K562 (cell line): ENCODE results near the gene PRRT1. TPM values are rescaled to one million over a fixed set of nuclear protein-coding genes. Genes with fewer than 3 reads are reported as not detected.

Experiments used
- BMI1 ChIP-seq: fragments of 150-350 bp; IDR thresholded peaks from 2 replicates; pipeline ENCODE4 v1.6.1; 2014; ENCODE audit warnings: low read length
- ERF ChIP-seq: fragments of 450-650 bp; formaldehyde crosslinking; IDR thresholded peaks from 2 replicates; pipeline ENCODE4 v1.4.0; 2020; ENCODE audit warnings: mild to moderate bottlenecking, mixed read lengths
- ESRRB ChIP-seq: fragments of 250-450 bp; sonication (Bioruptor Pico); IDR thresholded peaks from 2 replicates; pipeline ENCODE4 v1.5.0; 2020; ENCODE audit warnings: mild to moderate bottlenecking, moderate library complexity, borderline replicate concordance
- FOS ChIP-seq: IDR thresholded peaks from 3 replicates; pipeline ENCODE4 v1.6.1; 2011; ENCODE audit not compliant: insufficient read length; ENCODE audit errors: extremely low read depth
- FOXJ2 ChIP-seq: fragments of 200-800 bp; sonication (Bioruptor generic); IDR thresholded peaks from 2 replicates; pipeline ENCODE4 v1.6.1; 2016; ENCODE audit warnings: missing genetic modification characterization, missing compliant biosample characterization
- GABPB2 ChIP-seq: fragments of 250-450 bp; sonication (Bioruptor Pico); conservative IDR thresholded peaks from 2 replicates; pipeline ENCODE4 v1.5.1; 2021; ENCODE audit warnings: mild to moderate bottlenecking
- ILK ChIP-seq: fragments of 450-650 bp; IDR thresholded peaks from 2 replicates; pipeline ENCODE4 v1.6.1; 2016; ENCODE audit warnings: missing genetic modification characterization, low read depth, mild to moderate bottlenecking, missing compliant biosample characterization, moderate library complexity, borderline replicate concordance
- KLF16 ChIP-seq: IDR thresholded peaks from 2 replicates; pipeline ENCODE4 v1.6.1; 2016; ENCODE audit warnings: antibody characterized with exemption
- MAFK ChIP-seq: IDR thresholded peaks from 2 replicates; pipeline ENCODE4 v1.6.1; 2011; ENCODE audit warnings: low read length, improper control_type of control experiment
- MBD2 ChIP-seq: sonication (generic); IDR thresholded peaks from 2 replicates; pipeline ENCODE4 v1.6.1; 2016; ENCODE audit warnings: low read depth, borderline replicate concordance
- PCBP2 ChIP-seq: fragments of 200-400 bp; formaldehyde crosslinking; IDR thresholded peaks from 2 replicates; pipeline ENCODE4 v1.6.1; 2018; ENCODE audit warnings: low read length, low read depth, mild to moderate bottlenecking, moderate library complexity; ENCODE audit not compliant: poor library complexity, severe bottlenecking
- ZFP1 ChIP-seq: fragments of 450-650 bp; formaldehyde crosslinking; IDR thresholded peaks from 2 replicates; pipeline ENCODE4 v1.4.0; 2020; ENCODE audit warnings: mild to moderate bottlenecking, mixed read lengths
- ZKSCAN1 ChIP-seq: fragments of 150-350 bp; IDR thresholded peaks from 2 replicates; pipeline ENCODE4 v1.6.1; 2016; ENCODE audit warnings: low read depth, low read length
- ZNF232 ChIP-seq: sonication (generic); formaldehyde crosslinking; IDR thresholded peaks from 2 replicates; pipeline ENCODE4 v1.8.0; 2022; ENCODE audit warnings: mild to moderate bottlenecking, missing genetic modification reagents
- ZNF668 ChIP-seq: fragments of 250-450 bp; sonication (Bioruptor Pico); IDR thresholded peaks from 2 replicates; pipeline ENCODE4 v1.8.0; 2022; ENCODE audit warnings: mild to moderate bottlenecking, inconsistent platforms
- ZNF77 ChIP-seq: fragments of 250-450 bp; sonication (Bioruptor Pico); IDR thresholded peaks from 2 replicates; pipeline ENCODE4 v1.5.0; 2020
- ZNF830 ChIP-seq: fragments of 250-450 bp; sonication (Bioruptor Pico); IDR thresholded peaks from 2 replicates; pipeline ENCODE4 v1.5.0; 2021; ENCODE audit warnings: mild to moderate bottlenecking
- polyA plus RNA-seq, 8 experiments: library from polyadenylated mRNA; depleted of rRNA in 4 of 8; stranded (reverse) in 5 of 8; unstranded in 3 of 8; fragments of >200 nt; fragmentation: Nextera tagmentation in 2 of 8; fragmentation: Illumina TruSeq in 1 of 8; extraction: Ambion mirVana in 2 of 8; extraction: Trizol in 1 of 8; gene quantifications; 2 replicates each; pipeline versions ENCODE4 v1.2.1 to v1.2.3, GENCODE V29; 2011 to 2014; ENCODE audit warnings: inconsistent platforms in 1 of 8, missing spikeins in 1 of 8
- total RNA-seq, 7 experiments: library from RNA; depleted of rRNA in 6 of 7; stranded (reverse); fragments of >200 nt in 6 of 7; fragmentation: Illumina TruSeq in 2 of 7; extraction: Trizol in 2 of 7; gene quantifications; 2 replicates each; pipeline versions ENCODE4 v1.2.1 to v1.2.3, GENCODE V29; 2011 to 2021; ENCODE audit warnings: low replicate concordance in 1 of 7
- TF ChIP-seq, protein P1 (sequence below): fragments of 200-800 bp; sonication (Bioruptor generic); IDR thresholded peaks from 2 replicates; pipeline ENCODE4 v1.6.1; 2017; ENCODE audit warnings: missing genetic modification characterization, missing compliant biosample characterization
- TF ChIP-seq, protein P2 (sequence below), 2 experiments: IDR thresholded peaks; 2 replicates each; pipeline ENCODE4 v1.6.1; 2011; ENCODE audit warnings: borderline replicate concordance in 1 of 2, control low read depth in 1 of 2, low read depth in 1 of 2, low read length in 1 of 2, mild to moderate bottlenecking in 1 of 2, mixed read lengths in 1 of 2, moderate library complexity in 1 of 2; ENCODE audit not compliant: insufficient read depth in 1 of 2, insufficient read length in 1 of 2, poor library complexity in 1 of 2, severe bottlenecking in 1 of 2; ENCODE audit errors: extremely low read depth in 1 of 2
- TF ChIP-seq, protein P3 (sequence below): fragments of 250-450 bp; sonication (Bioruptor Pico); IDR thresholded peaks from 2 replicates; pipeline ENCODE4 v1.4.0; 2020
- TF ChIP-seq, protein P4 (sequence below): fragments of 250-450 bp; sonication (Bioruptor Pico); IDR thresholded peaks from 2 replicates; pipeline ENCODE4 v1.9.0; 2021; ENCODE audit warnings: mild to moderate bottlenecking, inconsistent platforms

PRRT1 gene
- total and polyA plus RNA-seq, 9 of the 15 experiments (the other 6 are each of a cell fraction or from before 2014, with no cell fraction given), result 0.14 to 3.5 (median 0.41) TPM

DNA sequence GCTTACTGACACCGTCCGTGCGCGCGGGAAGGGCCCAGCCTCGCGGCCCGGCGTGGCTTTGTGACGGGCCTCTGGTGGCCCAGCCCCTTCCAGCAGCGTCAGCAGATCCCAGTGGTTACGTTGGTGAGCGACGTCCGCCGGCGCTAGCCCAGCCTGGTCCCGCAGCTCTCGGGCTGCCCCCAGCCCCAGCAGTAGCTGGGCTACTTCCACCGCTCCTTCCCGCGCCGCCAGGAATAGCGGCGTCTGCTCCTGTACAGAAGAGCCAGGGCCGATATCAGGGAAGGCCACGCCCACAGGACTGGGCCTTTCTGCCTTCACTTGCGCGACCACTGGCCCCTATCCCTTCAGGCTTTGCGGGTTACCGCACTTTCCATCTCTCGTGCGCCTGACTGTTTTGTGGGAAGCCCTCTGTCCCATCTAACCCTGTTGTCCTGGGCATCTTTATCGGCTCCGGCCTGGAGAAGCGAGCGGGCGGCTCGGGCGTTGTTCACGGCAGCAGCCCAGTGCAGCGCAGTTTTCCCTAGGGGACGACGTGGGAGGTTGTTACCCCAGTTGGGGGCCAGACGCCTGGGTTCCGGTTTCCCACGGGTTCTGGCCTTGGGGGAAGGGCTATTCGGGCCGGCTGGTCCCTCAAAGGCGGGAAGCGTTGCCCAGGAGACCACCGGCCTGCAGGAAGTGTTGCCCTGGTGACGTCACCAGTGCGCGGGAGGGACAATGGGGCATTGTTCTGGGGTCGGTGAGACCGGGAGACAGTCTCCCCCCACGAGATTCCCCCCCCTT is 44.4 kb upstream of the PRRT1 start (continued):
- TF ChIP-seq, protein P1, sequence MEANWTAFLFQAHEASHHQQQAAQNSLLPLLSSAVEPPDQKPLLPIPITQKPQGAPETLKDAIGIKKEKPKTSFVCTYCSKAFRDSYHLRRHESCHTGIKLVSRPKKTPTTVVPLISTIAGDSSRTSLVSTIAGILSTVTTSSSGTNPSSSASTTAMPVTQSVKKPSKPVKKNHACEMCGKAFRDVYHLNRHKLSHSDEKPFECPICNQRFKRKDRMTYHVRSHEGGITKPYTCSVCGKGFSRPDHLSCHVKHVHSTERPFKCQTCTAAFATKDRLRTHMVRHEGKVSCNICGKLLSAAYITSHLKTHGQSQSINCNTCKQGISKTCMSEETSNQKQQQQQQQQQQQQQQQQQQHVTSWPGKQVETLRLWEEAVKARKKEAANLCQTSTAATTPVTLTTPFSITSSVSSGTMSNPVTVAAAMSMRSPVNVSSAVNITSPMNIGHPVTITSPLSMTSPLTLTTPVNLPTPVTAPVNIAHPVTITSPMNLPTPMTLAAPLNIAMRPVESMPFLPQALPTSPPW (CRISPR knock-in tag), result no peak; the same call in none of the 2 replicates
- TF ChIP-seq FOS, result no peak
- TF ChIP-seq ZNF232 (CRISPR knock-in tag), result peak; percentile 0; the same call in 1 of the 2 replicates
- TF ChIP-seq PCBP2, result no peak
- TF ChIP-seq MBD2, result no peak
- peak; percentile 6; the same call in 1 of the 2 replicates for TF ChIP-seq KLF16
- TF ChIP-seq, protein P2, sequence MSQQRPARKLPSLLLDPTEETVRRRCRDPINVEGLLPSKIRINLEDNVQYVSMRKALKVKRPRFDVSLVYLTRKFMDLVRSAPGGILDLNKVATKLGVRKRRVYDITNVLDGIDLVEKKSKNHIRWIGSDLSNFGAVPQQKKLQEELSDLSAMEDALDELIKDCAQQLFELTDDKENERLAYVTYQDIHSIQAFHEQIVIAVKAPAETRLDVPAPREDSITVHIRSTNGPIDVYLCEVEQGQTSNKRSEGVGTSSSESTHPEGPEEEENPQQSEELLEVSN (IDR thresholded peaks at IDR 0.05; ENCODE audit: borderline replicate concordance in 1 of 2, extremely low read depth in 1 of 2, insufficient read depth in 1 of 2, insufficient read length in 1 of 2, low read depth in 1 of 2, low read length in 1 of 2, poor library complexity in 1 of 2, severe bottlenecking in 1 of 2), result peak; percentile 89 to 96
- peak; percentile 12 for TF ChIP-seq ZKSCAN1
- no peak for TF ChIP-seq ZNF668 (CRISPR knock-in tag)
- 0 out of 2 replicates have a peak, but pooled peaks have one; percentile 45 for TF ChIP-seq ESRRB
- TF ChIP-seq, protein P3, sequence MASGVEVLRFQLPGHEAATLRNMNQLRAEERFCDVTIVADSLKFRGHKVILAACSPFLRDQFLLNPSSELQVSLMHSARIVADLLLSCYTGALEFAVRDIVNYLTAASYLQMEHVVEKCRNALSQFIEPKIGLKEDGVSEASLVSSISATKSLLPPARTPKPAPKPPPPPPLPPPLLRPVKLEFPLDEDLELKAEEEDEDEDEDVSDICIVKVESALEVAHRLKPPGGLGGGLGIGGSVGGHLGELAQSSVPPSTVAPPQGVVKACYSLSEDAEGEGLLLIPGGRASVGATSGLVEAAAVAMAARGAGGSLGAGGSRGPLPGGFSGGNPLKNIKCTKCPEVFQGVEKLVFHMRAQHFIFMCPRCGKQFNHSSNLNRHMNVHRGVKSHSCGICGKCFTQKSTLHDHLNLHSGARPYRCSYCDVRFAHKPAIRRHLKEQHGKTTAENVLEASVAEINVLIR, result peak; percentile 97
- peak; percentile 72; the same call in 1 of the 2 replicates for TF ChIP-seq FOXJ2 (tag)
- TF ChIP-seq ILK (tag), result no peak
- TF ChIP-seq, protein P4, sequence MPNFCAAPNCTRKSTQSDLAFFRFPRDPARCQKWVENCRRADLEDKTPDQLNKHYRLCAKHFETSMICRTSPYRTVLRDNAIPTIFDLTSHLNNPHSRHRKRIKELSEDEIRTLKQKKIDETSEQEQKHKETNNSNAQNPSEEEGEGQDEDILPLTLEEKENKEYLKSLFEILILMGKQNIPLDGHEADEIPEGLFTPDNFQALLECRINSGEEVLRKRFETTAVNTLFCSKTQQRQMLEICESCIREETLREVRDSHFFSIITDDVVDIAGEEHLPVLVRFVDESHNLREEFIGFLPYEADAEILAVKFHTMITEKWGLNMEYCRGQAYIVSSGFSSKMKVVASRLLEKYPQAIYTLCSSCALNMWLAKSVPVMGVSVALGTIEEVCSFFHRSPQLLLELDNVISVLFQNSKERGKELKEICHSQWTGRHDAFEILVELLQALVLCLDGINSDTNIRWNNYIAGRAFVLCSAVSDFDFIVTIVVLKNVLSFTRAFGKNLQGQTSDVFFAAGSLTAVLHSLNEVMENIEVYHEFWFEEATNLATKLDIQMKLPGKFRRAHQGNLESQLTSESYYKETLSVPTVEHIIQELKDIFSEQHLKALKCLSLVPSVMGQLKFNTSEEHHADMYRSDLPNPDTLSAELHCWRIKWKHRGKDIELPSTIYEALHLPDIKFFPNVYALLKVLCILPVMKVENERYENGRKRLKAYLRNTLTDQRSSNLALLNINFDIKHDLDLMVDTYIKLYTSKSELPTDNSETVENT (CRISPR knock-in tag), result peak; percentile 97
- no peak for TF ChIP-seq ZNF830 (CRISPR knock-in tag)
- peak; percentile 53; the same call in 1 of the 2 replicates for TF ChIP-seq ERF (CRISPR knock-in tag)
- TF ChIP-seq ZFP1 (CRISPR knock-in tag), result no peak
- TF ChIP-seq MAFK, result peak; percentile 87
- TF ChIP-seq ZNF77 (CRISPR knock-in tag), result no peak
- TF ChIP-seq BMI1, result 0 out of 2 replicates have a peak, but pooled peaks have one; percentile 27
- TF ChIP-seq GABPB2, result no peak; the same call in 1 of the 2 replicates
